Measurements from ENCODE around the gene TMEM156.

GRCh38 chr4:39039108-39039507 lies 6.9 kb upstream of the TMEM156 start:
- TF ChIP-seq, protein P1, sequence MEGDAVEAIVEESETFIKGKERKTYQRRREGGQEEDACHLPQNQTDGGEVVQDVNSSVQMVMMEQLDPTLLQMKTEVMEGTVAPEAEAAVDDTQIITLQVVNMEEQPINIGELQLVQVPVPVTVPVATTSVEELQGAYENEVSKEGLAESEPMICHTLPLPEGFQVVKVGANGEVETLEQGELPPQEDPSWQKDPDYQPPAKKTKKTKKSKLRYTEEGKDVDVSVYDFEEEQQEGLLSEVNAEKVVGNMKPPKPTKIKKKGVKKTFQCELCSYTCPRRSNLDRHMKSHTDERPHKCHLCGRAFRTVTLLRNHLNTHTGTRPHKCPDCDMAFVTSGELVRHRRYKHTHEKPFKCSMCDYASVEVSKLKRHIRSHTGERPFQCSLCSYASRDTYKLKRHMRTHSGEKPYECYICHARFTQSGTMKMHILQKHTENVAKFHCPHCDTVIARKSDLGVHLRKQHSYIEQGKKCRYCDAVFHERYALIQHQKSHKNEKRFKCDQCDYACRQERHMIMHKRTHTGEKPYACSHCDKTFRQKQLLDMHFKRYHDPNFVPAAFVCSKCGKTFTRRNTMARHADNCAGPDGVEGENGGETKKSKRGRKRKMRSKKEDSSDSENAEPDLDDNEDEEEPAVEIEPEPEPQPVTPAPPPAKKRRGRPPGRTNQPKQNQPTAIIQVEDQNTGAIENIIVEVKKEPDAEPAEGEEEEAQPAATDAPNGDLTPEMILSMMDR (IDR thresholded peaks at IDR 0.05 in 8 of 11, conservative IDR thresholded peaks at IDR 0.05 in 3 of 11), result no peak
- TF ChIP-seq POLR2AphosphoS5 (IDR thresholded peaks at IDR 0.05) (no peak), POLR2A (IDR thresholded peaks at IDR 0.05) (no peak)

Measured in spleen (tissue), 7 donors.